Frontal cortex (tissue), 4 donors: ENCODE results near the gene REXO4. TPM values are rescaled to one million over a fixed set of nuclear protein-coding genes. Genes with fewer than 3 reads are reported as not detected.

Experiments
- DNase-seq, 2 donors: peaks; one replicate each; pipeline ENCODE4 v3.0.0; 2012; ENCODE audit warnings: low spot score in 2 of 2
- FAIRE-seq: peaks from 2 replicates; lab custom pipeline; 2012; peaks lifted over from hg19 to GRCh38; lab: Jason Lieb, UNC
- total RNA-seq: library from RNA; depleted of rRNA; stranded (reverse); fragments of >200 nt; gene quantifications from one replicate; pipeline ENCODE4 v1.2.3, GENCODE V29; 2014
- donor health status: control.
- donor health status: control.
- donor health status: control.

Gene REXO4
- total RNA-seq: 13.5 TPM

- FAIRE-seq: no peak
- peak; percentile 78 to 81 for DNase-seq
These were observed at the start of gene REXO4 for GRCh38 chr9:133417541-133418461. Gene REXO4 (minus strand): TSS chr9:133418010. CDS start chr9:133417844, 166 bp downstream.

- no peak for DNase-seq
These were observed 49.3 kb upstream of the REXO4 start for GRCh38 chr9:133467101-133467500.

GRCh38 chr9:133465984-133466383 lies 48.2 kb upstream of the REXO4 start:
- DNase-seq (no peak), FAIRE-seq (no peak)

More at GRCh38 chr9:133467101-133467500, 49.3 kb upstream of the REXO4 start:
- no peak for FAIRE-seq

- no peak for DNase-seq
- no peak for FAIRE-seq
These were observed 46.8 kb upstream of the REXO4 start for GRCh38 chr9:133464638-133465037.

GRCh38 chr9:133463864-133464615 lies 46.2 kb upstream of the REXO4 start:
- FAIRE-seq (no peak), DNase-seq (no peak)

- FAIRE-seq: no peak
- DNase-seq: no peak
These were observed 45.5 kb upstream of the REXO4 start for GRCh38 chr9:133463234-133463863.

- FAIRE-seq (no peak), DNase-seq (no peak)
These were observed 44.2 kb upstream of the REXO4 start for GRCh38 chr9:133461975-133462374.

- DNase-seq: peak in 1 of 2 donors; percentile 91
- no peak for FAIRE-seq
These were observed 42.8 kb upstream of the REXO4 start for GRCh38 chr9:133460405-133461175.

- DNase-seq (peak; percentile 98 to 99), FAIRE-seq (no peak)
These were observed 41.9 kb upstream of the REXO4 start, which contains the start of gene CACFD1 for GRCh38 chr9:133459476-133460404. Gene CACFD1 (plus strand): TSS chr9:133459978. CDS start chr9:133460067, 89 bp downstream.

GRCh38 chr9:133458643-133459312 lies 41.0 kb upstream of the REXO4 start:
- no peak for FAIRE-seq
- DNase-seq: no peak

- FAIRE-seq (no peak), DNase-seq (no peak)
These were observed 39.9 kb upstream of the REXO4 start for GRCh38 chr9:133457748-133458147.

GRCh38 chr9:133457233-133457632 lies 39.4 kb upstream of the REXO4 start:
- DNase-seq (no peak), FAIRE-seq (no peak)

- FAIRE-seq (no peak), DNase-seq (no peak)
These were observed 38.6 kb upstream of the REXO4 start for GRCh38 chr9:133456409-133456808.

- FAIRE-seq: no peak
These were observed 38.1 kb upstream of the REXO4 start for GRCh38 chr9:133455936-133456335.

GRCh38 chr9:133454943-133455673 lies 37.3 kb upstream of the REXO4 start:
- FAIRE-seq: no peak
- no peak for DNase-seq

More at GRCh38 chr9:133455936-133456335, 38.1 kb upstream of the REXO4 start:
- DNase-seq: no peak

- DNase-seq (no peak), FAIRE-seq (no peak)
These were observed 36.5 kb upstream of the REXO4 start for GRCh38 chr9:133454325-133454724.

GRCh38 chr9:133453651-133454050 lies 35.8 kb upstream of the REXO4 start:
- DNase-seq (no peak), FAIRE-seq (no peak)
